DND-41 (cell line): ENCODE data around the gene IDH3G.

ENCODE experiments used
- ATAC-seq: fragments of 200-7000 bp; cut with Tn5 transposase; 3 replicates; pipeline ENCODE4 v1.9.1; 2021; ENCODE audit warnings: low read depth; ENCODE audit not compliant: insufficient read depth
- DNase-seq: peaks from one replicate; pipeline ENCODE4 v3.0.0-alpha.2; 2020
- H2AFZ ChIP-seq: 2 replicates; pipeline ENCODE4 v1.6.0; 2012; ENCODE audit warnings: low read depth, low read length
- H3K27ac ChIP-seq: 2 replicates; pipeline ENCODE4 v1.5.1; 2012; ENCODE audit warnings: low read length, inconsistent platforms
- H3K27me3 ChIP-seq: fragments of 200-600 bp; sonication (generic); 2 replicates; pipeline ENCODE4 v1.6.0; 2012; ENCODE audit warnings: low read length, mild to moderate bottlenecking, inconsistent platforms; ENCODE audit not compliant: insufficient read depth, poor library complexity
- H3K36me3 ChIP-seq: 2 replicates; pipeline ENCODE4 v1.5.1; 2012; ENCODE audit warnings: low read length, inconsistent platforms; ENCODE audit not compliant: insufficient read depth
- H3K4me1 ChIP-seq: 2 replicates; pipeline ENCODE4 v1.5.1; 2012; ENCODE audit warnings: mild to moderate bottlenecking, low read length; ENCODE audit not compliant: insufficient read depth
- H3K4me2 ChIP-seq: 2 replicates; pipeline ENCODE4 v1.6.0; 2012; ENCODE audit warnings: mild to moderate bottlenecking, moderate library complexity, low read length, inconsistent platforms; ENCODE audit not compliant: insufficient read depth
- H3K4me3 ChIP-seq, 2 experiments: fragments of 200-600 bp in 1 of 2; shearing (Covaris generic) in 1 of 2; 2 replicates each; pipeline ENCODE4 v1.5.1; 2012 to 2016; ENCODE audit warnings: inconsistent platforms in 2 of 2, low read length in 2 of 2, mild to moderate bottlenecking in 2 of 2, low read depth in 1 of 2, moderate library complexity in 1 of 2
- H3K79me2 ChIP-seq: 2 replicates; pipeline ENCODE4 v1.6.0; 2012; ENCODE audit warnings: low read length, inconsistent platforms; ENCODE audit not compliant: insufficient read depth
- H3K9ac ChIP-seq: 2 replicates; pipeline ENCODE4 v1.6.0; 2012; ENCODE audit warnings: low read depth, mild to moderate bottlenecking, inconsistent platforms, low read length, moderate library complexity
- H3K9me3 ChIP-seq: 2 replicates; pipeline ENCODE4 v1.5.1; 2012; ENCODE audit warnings: low read length, moderate library complexity, mild to moderate bottlenecking, inconsistent platforms; ENCODE audit not compliant: insufficient read depth, severe bottlenecking
- H4K20me1 ChIP-seq: 2 replicates; pipeline ENCODE4 v1.6.0; 2012; ENCODE audit warnings: low read length; ENCODE audit not compliant: insufficient read depth
- EZH2 ChIP-seq: IDR thresholded peaks from 3 replicates; pipeline ENCODE4 v1.6.1; 2012; ENCODE audit warnings: borderline replicate concordance, low read depth, mild to moderate bottlenecking, moderate library complexity, low read length, inconsistent platforms; ENCODE audit not compliant: severe bottlenecking
- TF ChIP-seq, protein P1 (sequence below): IDR thresholded peaks from 2 replicates; pipeline ENCODE4 v1.5.1; 2012; ENCODE audit warnings: borderline replicate concordance, low read length, moderate library complexity, mild to moderate bottlenecking; ENCODE audit not compliant: poor library complexity, severe bottlenecking; ENCODE audit errors: extremely low read depth

The IDH3G gene

DNA sequence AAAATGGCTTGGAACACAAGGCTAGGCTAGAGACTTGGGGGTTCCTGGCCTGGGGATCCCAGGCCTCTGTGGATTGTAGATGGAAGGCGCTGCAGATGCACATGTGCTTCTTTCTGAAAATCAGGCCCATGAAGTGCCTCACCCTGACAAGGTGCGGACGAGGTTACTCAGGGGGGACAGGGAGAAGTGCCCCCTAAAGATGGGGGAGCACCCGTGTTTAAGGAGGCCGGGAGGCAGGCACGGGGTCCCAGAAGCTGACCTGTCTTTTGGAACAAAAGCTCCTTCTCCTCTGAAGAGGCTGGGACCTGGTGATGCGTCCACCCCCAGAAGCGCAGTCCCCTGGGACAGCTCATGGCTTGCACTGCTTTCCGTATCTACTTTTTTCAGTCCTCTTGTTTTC is 33.7 kb upstream of the IDH3G start:
- Histone ChIP-seq H3K27me3 (no peaks in the 10 kb centered on the region), H3K9me3 (no peaks in the 10 kb centered on the region), H3K4me1 (no peaks in the 10 kb centered on the region), H3K27ac (no peak overlapping the region), H2AFZ (no peak overlapping the region), H3K79me2 (no peaks in the 10 kb centered on the region), H3K9ac (no peak overlapping the region), H3K4me3 (no peak overlapping the region), H3K36me3 (no peaks in the 10 kb centered on the region), H3K4me2 (no peak overlapping the region), H4K20me1 (no peaks in the 10 kb centered on the region)
- no peak for TF ChIP-seq EZH2
- TF ChIP-seq, protein P1, sequence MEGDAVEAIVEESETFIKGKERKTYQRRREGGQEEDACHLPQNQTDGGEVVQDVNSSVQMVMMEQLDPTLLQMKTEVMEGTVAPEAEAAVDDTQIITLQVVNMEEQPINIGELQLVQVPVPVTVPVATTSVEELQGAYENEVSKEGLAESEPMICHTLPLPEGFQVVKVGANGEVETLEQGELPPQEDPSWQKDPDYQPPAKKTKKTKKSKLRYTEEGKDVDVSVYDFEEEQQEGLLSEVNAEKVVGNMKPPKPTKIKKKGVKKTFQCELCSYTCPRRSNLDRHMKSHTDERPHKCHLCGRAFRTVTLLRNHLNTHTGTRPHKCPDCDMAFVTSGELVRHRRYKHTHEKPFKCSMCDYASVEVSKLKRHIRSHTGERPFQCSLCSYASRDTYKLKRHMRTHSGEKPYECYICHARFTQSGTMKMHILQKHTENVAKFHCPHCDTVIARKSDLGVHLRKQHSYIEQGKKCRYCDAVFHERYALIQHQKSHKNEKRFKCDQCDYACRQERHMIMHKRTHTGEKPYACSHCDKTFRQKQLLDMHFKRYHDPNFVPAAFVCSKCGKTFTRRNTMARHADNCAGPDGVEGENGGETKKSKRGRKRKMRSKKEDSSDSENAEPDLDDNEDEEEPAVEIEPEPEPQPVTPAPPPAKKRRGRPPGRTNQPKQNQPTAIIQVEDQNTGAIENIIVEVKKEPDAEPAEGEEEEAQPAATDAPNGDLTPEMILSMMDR = no peak
- ATAC-seq = no peak
- DNase-seq = no peak

- H3K9me3 ChIP-seq = no peaks in the 10 kb centered on the region
- peaks cover 5% of the 10 kb centered on the region for H3K4me1 ChIP-seq
- no peaks in the 10 kb centered on the region for H3K79me2 ChIP-seq
- no peak overlapping the region for H3K4me2 ChIP-seq
- ATAC-seq (no peak), DNase-seq (no peak)
- no peak overlapping the region for H2AFZ ChIP-seq
- no peaks in the 10 kb centered on the region for H3K27me3 ChIP-seq
- H4K20me1 ChIP-seq = no peaks in the 10 kb centered on the region
- no peaks in the 10 kb centered on the region for H3K36me3 ChIP-seq
- no peak for TF ChIP-seq EZH2
- TF ChIP-seq, protein P1 = no peak
- no peak overlapping the region for H3K27ac ChIP-seq
- H3K4me3 ChIP-seq = no peak overlapping the region
- no peak overlapping the region for H3K9ac ChIP-seq
Measured at GRCh38 chrX:153827016-153827415, 32.8 kb upstream of the IDH3G start.

- H3K4me2 ChIP-seq = no peak overlapping the region
- no peak overlapping the region for H2AFZ ChIP-seq
- H3K9ac ChIP-seq = no peak overlapping the region
- no peaks in the 10 kb centered on the region for H3K79me2 ChIP-seq
- peaks cover 17% of the 10 kb centered on the region for H3K4me1 ChIP-seq
- no peaks in the 10 kb centered on the region for H4K20me1 ChIP-seq
- H3K27ac ChIP-seq = no peak overlapping the region
- no peak for DNase-seq
- no peaks in the 10 kb centered on the region for H3K9me3 ChIP-seq
- ATAC-seq = no peak
- no peaks in the 10 kb centered on the region for H3K27me3 ChIP-seq
- no peaks in the 10 kb centered on the region for H3K36me3 ChIP-seq
- TF ChIP-seq EZH2 = no peak
- TF ChIP-seq, protein P1 = no peak
- no peak overlapping the region for H3K4me3 ChIP-seq
Measured at GRCh38 chrX:153825042-153825441, 30.9 kb upstream of the IDH3G start.

DNA sequence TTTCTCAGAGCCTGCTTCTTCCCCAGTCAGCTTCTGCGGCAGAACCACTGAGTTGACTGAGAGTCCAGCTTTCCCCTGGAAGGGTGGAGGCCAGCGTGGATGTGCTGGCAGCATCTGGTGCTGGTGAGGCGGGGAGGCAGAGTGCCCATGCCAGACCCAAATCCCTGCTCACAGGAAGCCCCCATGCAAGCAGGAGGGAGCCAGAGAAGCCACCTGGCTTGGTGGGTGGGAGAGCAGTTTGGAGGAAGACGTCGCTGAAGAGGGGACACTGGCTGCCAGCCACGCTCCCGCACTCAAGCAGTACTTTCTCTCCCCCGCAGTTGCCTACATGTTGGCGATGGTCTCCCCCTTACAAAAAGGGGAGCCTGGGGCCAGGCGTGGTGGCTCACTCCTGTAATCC is 30.2 kb upstream of the IDH3G start:
- H2AFZ ChIP-seq = no peak overlapping the region
- no peak for TF ChIP-seq EZH2
- TF ChIP-seq, protein P1 = no peak
- ATAC-seq = no peak
- H3K79me2 ChIP-seq = no peaks in the 10 kb centered on the region
- no peaks in the 10 kb centered on the region for H4K20me1 ChIP-seq
- no peak overlapping the region for H3K9ac ChIP-seq
- H3K27me3 ChIP-seq = peaks cover 3% of the 10 kb centered on the region
- H3K4me2 ChIP-seq = no peak overlapping the region
- no peaks in the 10 kb centered on the region for H3K9me3 ChIP-seq
- no peaks in the 10 kb centered on the region for H3K36me3 ChIP-seq
- no peak overlapping the region for H3K4me3 ChIP-seq
- no peak overlapping the region for H3K27ac ChIP-seq
- H3K4me1 ChIP-seq = peaks cover 18% of the 10 kb centered on the region
- DNase-seq = no peak
